Adrenal gland (tissue), 5 donors: Measurements from ENCODE around the gene TMEM63A.

ENCODE experiments used
- CTCF ChIP-seq, 6 experiments: fragments of 450-650 bp in 4 of 6; fragments of 200-600 bp in 2 of 6; sonication (generic) in 1 of 6; IDR thresholded peaks; 1 replicate in 5 of 6; 2 replicates in 1 of 6; pipeline versions ENCODE4 v1.5.1 to v1.8.0; 2016 to 2021; ENCODE audit warnings: antibody characterized with exemption in 6 of 6, mild to moderate bottlenecking in 2 of 6, moderate library complexity in 1 of 6
- POLR2A ChIP-seq, 2 donors: fragments of 450-650 bp; IDR thresholded peaks; one replicate each; pipeline ENCODE4 v1.6.1; 2017; ENCODE audit warnings: antibody characterized with exemption in 2 of 2, mild to moderate bottlenecking in 2 of 2, moderate library complexity in 1 of 2
- donor health status: DM: no; HTN: no; CAD: no.

GRCh38 chr1:225870911-225871310 lies 11.3 kb downstream of the TMEM63A start:
- TF ChIP-seq POLR2A (IDR thresholded peaks at IDR 0.05) (no peak), CTCF (IDR thresholded peaks at IDR 0.05) (no peak)
